ENCODE measurements around the gene AR.

The AR gene

DNA sequence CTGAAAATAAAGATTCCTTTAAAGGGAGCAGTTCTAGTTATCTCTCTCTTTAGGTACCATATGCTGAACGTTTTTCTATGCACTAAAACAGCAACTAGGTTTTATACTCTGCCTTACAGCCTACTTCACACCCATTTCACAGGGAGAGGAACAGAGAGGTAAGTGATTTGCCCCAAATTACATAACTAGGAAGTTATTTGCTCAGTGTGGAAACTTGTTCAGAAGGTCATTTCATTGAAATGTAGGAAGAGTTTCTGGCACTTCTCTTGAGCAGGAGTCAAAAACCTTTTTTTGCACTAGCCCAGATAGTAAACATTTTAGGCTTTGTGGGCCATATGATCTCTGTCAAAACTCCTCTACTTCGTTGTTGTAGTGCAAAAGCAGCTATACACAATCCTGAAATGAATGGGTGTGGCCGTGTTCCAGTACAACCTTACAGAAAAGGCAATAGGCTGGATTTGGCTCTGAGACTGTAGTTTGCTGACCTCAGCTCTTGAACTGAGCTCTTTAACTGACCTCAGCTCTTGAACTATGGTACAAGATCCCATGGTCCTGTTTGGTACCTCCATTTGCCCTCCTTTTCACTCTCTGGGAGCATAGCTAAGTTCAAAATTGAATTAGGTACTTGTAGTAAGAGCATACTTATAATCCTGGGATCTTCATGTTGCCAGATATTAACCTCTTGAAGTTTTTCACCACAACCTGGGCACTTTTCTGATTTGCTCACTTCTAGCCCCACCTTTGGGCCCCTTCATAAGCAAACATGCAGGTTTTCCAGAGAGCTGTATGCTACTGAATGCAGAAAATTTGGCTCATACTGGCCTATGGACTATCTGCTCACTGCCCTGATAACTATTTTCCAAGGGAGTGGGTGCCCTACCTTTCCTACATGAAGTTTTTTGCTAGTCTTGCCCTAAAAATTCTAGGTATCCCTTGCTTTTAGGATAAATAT is 53.3 kb downstream of the AR start:
- no peak overlapping the region for H3K4me3 ChIP-seq (ENCODE audit: insufficient read depth, low read length, poor library complexity, severe bottlenecking)
- H3K36me3 ChIP-seq (ENCODE audit: low read length), result no peaks in the 10 kb centered on the region
- H3K9ac ChIP-seq (ENCODE audit: low read length), result no peak overlapping the region
- H3K27me3 ChIP-seq (ENCODE audit: low read length), result no peaks in the 10 kb centered on the region
- no peak overlapping the region for H2AFZ ChIP-seq (ENCODE audit: low read depth, low read length, severe bottlenecking)
- no peaks in the 10 kb centered on the region for H4K20me1 ChIP-seq (ENCODE audit: low read depth, low read length)
- H3F3A ChIP-seq (ENCODE audit: insufficient read depth), result no peaks in the 10 kb centered on the region
- H3K9me2 ChIP-seq (replicated peaks; ENCODE audit: insufficient read depth, low read length), result no peaks in the 10 kb centered on the region
- no peak for TF ChIP-seq EZH2phosphoT487 (conservative IDR thresholded peaks at IDR 0.05; ENCODE audit: low read length)
- TF ChIP-seq, protein P1, sequence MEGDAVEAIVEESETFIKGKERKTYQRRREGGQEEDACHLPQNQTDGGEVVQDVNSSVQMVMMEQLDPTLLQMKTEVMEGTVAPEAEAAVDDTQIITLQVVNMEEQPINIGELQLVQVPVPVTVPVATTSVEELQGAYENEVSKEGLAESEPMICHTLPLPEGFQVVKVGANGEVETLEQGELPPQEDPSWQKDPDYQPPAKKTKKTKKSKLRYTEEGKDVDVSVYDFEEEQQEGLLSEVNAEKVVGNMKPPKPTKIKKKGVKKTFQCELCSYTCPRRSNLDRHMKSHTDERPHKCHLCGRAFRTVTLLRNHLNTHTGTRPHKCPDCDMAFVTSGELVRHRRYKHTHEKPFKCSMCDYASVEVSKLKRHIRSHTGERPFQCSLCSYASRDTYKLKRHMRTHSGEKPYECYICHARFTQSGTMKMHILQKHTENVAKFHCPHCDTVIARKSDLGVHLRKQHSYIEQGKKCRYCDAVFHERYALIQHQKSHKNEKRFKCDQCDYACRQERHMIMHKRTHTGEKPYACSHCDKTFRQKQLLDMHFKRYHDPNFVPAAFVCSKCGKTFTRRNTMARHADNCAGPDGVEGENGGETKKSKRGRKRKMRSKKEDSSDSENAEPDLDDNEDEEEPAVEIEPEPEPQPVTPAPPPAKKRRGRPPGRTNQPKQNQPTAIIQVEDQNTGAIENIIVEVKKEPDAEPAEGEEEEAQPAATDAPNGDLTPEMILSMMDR (IDR thresholded peaks at IDR 0.05; ENCODE audit: insufficient read depth, low read length, poor library complexity, severe bottlenecking), result no peak
- H3K79me2 ChIP-seq (ENCODE audit: insufficient read depth, low read length), result no peaks in the 10 kb centered on the region
- H3K4me2 ChIP-seq (ENCODE audit: low read depth, low read length, poor library complexity, severe bottlenecking), result no peak overlapping the region
- no peaks in the 10 kb centered on the region for H3K9me3 ChIP-seq (ENCODE audit: insufficient read depth, low read length)
- H3K27ac ChIP-seq (ENCODE audit: low read depth, low read length), result no peak overlapping the region

DNA sequence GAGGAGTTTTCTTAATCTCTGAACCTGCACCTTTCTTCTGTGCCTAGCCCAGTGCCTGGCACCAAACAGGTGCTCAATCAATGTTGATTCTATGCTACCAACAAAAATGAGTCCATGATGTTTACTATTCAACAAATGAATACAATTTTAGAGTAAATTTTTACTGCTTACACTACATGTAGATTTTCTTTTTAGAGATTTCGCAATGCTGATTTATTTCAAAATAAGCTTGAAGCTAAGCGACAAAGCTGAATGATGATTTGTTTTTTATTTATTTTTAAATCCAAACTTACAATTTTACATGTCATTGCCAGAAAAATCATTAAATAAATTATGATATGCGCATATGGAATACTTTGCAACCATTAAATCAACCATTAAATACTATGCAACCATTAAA is 55.7 kb downstream of the AR start:
- Histone ChIP-seq H2AFZ (ENCODE audit: low read depth, low read length, severe bottlenecking) (no peak overlapping the region), H3K4me2 (ENCODE audit: low read depth, low read length, poor library complexity, severe bottlenecking) (no peak overlapping the region), H3K9me3 (ENCODE audit: insufficient read depth, low read length) (no peaks in the 10 kb centered on the region), H3K27ac (ENCODE audit: low read depth, low read length) (no peak overlapping the region), H3K79me2 (ENCODE audit: insufficient read depth, low read length) (no peaks in the 10 kb centered on the region), H4K20me1 (ENCODE audit: low read depth, low read length) (no peaks in the 10 kb centered on the region), H3K27me3 (ENCODE audit: low read length) (no peaks in the 10 kb centered on the region), H3K9me2 (replicated peaks; ENCODE audit: insufficient read depth, low read length) (no peaks in the 10 kb centered on the region), H3K9ac (ENCODE audit: low read length) (no peak overlapping the region), H3F3A (ENCODE audit: insufficient read depth) (no peaks in the 10 kb centered on the region), H3K36me3 (ENCODE audit: low read length) (no peaks in the 10 kb centered on the region), H3K4me3 (ENCODE audit: insufficient read depth, low read length, poor library complexity, severe bottlenecking) (no peak overlapping the region)
- TF ChIP-seq, protein P1 (IDR thresholded peaks at IDR 0.05; ENCODE audit: insufficient read depth, low read length, poor library complexity, severe bottlenecking), result no peak
- TF ChIP-seq EZH2phosphoT487 (conservative IDR thresholded peaks at IDR 0.05; ENCODE audit: low read length), result no peak

DNA sequence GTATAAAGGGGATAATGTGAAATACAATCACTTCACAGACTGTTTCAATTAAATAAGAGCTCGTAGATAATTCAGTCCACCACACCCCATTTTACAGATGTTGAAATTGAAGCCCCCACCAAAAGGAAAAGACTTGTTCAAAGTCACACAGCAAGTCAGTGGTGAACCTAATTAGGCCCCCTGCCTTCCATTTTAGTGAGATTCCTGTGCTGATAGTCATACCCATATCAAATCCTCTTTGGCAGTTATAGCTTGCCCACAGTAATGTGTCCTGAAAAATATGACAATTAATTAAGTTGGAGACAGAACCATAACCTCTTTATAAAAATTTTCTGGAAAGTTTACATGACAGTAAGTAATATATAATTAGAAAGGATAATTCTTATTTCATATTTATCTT is 58.0 kb downstream of the AR start:
- Histone ChIP-seq H3K9me3 (ENCODE audit: insufficient read depth, low read length) (no peaks in the 10 kb centered on the region), H2AFZ (ENCODE audit: low read depth, low read length, severe bottlenecking) (no peak overlapping the region), H3K9me2 (replicated peaks; ENCODE audit: insufficient read depth, low read length) (no peaks in the 10 kb centered on the region), H3K36me3 (ENCODE audit: low read length) (no peaks in the 10 kb centered on the region), H3K27ac (ENCODE audit: low read depth, low read length) (no peak overlapping the region), H3K79me2 (ENCODE audit: insufficient read depth, low read length) (no peaks in the 10 kb centered on the region), H3F3A (ENCODE audit: insufficient read depth) (no peaks in the 10 kb centered on the region), H4K20me1 (ENCODE audit: low read depth, low read length) (no peaks in the 10 kb centered on the region), H3K27me3 (ENCODE audit: low read length) (no peaks in the 10 kb centered on the region), H3K9ac (ENCODE audit: low read length) (no peak overlapping the region), H3K4me2 (ENCODE audit: low read depth, low read length, poor library complexity, severe bottlenecking) (no peak overlapping the region), H3K4me3 (ENCODE audit: insufficient read depth, low read length, poor library complexity, severe bottlenecking) (no peak overlapping the region)
- TF ChIP-seq EZH2phosphoT487 (conservative IDR thresholded peaks at IDR 0.05; ENCODE audit: low read length), result no peak
- TF ChIP-seq, protein P1 (IDR thresholded peaks at IDR 0.05; ENCODE audit: insufficient read depth, low read length, poor library complexity, severe bottlenecking), result no peak

Measured in SU-DHL-6 (cell line).